ENCODE measurements around the gene KCNIP2.

KCNIP2 gene

GRCh38 chr10:101843032-101844021 is at the start of gene KCNIP2:
KCNIP2 (minus strand) TSS chr10:101843800; CDS start chr10:101843568, 232 bp downstream.
- Histone ChIP-seq H3K27ac (ENCODE audit: low read length) (no peak within 1 kb of the TSS), H3K36me3 (ENCODE audit: control insufficient read depth in 2 of 2, insufficient read depth in 2 of 2, low read length in 2 of 2) (peaks cover 4 to 21% of the 10 kb centered on the region in 2 donors), H3K4me3 (ENCODE audit: low read length in 2 of 2) (no peak within 1 kb of the TSS), H3K9ac (ENCODE audit: low read length in 2 of 2) (no peak within 1 kb of the TSS), H3K4me1 (ENCODE audit: control insufficient read depth, insufficient read depth, low read length) (peaks cover 19% of the 10 kb centered on the region), H3K27me3 (ENCODE audit: control insufficient read depth in 1 of 2, insufficient read depth in 2 of 2, low read length in 2 of 2) (peaks cover 0 to 9% of the 10 kb centered on the region in 2 donors), H3K9me3 (ENCODE audit: control insufficient read depth in 2 of 2, low read length in 2 of 2) (no peaks in the 10 kb centered on the region)

- H3K9ac ChIP-seq (ENCODE audit: low read length in 2 of 2) = no peak overlapping the region
- peaks cover 0 to 3% of the 10 kb centered on the region in 2 donors for H3K36me3 ChIP-seq (ENCODE audit: control insufficient read depth in 2 of 2, insufficient read depth in 2 of 2, low read length in 2 of 2)
- no peaks in the 10 kb centered on the region for H3K27me3 ChIP-seq (ENCODE audit: control insufficient read depth in 1 of 2, insufficient read depth in 2 of 2, low read length in 2 of 2)
- H3K27ac ChIP-seq (ENCODE audit: low read length) = no peak overlapping the region
- H3K9me3 ChIP-seq (ENCODE audit: control insufficient read depth in 2 of 2, low read length in 2 of 2) = no peaks in the 10 kb centered on the region
- no peak overlapping the region for H3K4me3 ChIP-seq (ENCODE audit: low read length in 2 of 2)
- no peaks in the 10 kb centered on the region for H3K4me1 ChIP-seq (ENCODE audit: control insufficient read depth, insufficient read depth, low read length)
Observed at GRCh38 chr10:101892782-101893391, 49.3 kb upstream of the KCNIP2 start.

- no peaks in the 10 kb centered on the region for H3K4me1 ChIP-seq (ENCODE audit: control insufficient read depth, insufficient read depth, low read length)
Observed at GRCh38 chr10:101889256-101890210, 45.9 kb upstream of the KCNIP2 start.

GRCh38 chr10:101888251-101888949 is 44.8 kb upstream of the KCNIP2 start:
- H3K9ac ChIP-seq (ENCODE audit: low read length in 2 of 2) = no peak overlapping the region
- no peak overlapping the region for H3K27ac ChIP-seq (ENCODE audit: low read length)
- H3K4me3 ChIP-seq (ENCODE audit: low read length in 2 of 2) = no peak overlapping the region
- H3K4me1 ChIP-seq (ENCODE audit: control insufficient read depth, insufficient read depth, low read length) = no peaks in the 10 kb centered on the region
- H3K27me3 ChIP-seq (ENCODE audit: control insufficient read depth in 1 of 2, insufficient read depth in 2 of 2, low read length in 2 of 2) = no peaks in the 10 kb centered on the region
- H3K36me3 ChIP-seq (ENCODE audit: control insufficient read depth in 2 of 2, insufficient read depth in 2 of 2, low read length in 2 of 2) = peaks cover 0 to 3% of the 10 kb centered on the region in 2 donors
- no peaks in the 10 kb centered on the region for H3K9me3 ChIP-seq (ENCODE audit: control insufficient read depth in 2 of 2, low read length in 2 of 2)

More at GRCh38 chr10:101889256-101890210, 45.9 kb upstream of the KCNIP2 start:
- Histone ChIP-seq H3K9ac (ENCODE audit: low read length in 2 of 2) (no peak overlapping the region), H3K36me3 (ENCODE audit: control insufficient read depth in 2 of 2, insufficient read depth in 2 of 2, low read length in 2 of 2) (peaks cover 0 to 3% of the 10 kb centered on the region in 2 donors), H3K9me3 (ENCODE audit: control insufficient read depth in 2 of 2, low read length in 2 of 2) (no peaks in the 10 kb centered on the region), H3K4me3 (ENCODE audit: low read length in 2 of 2) (no peak overlapping the region), H3K27ac (ENCODE audit: low read length) (no peak overlapping the region), H3K27me3 (ENCODE audit: control insufficient read depth in 1 of 2, insufficient read depth in 2 of 2, low read length in 2 of 2) (no peaks in the 10 kb centered on the region)

GRCh38 chr10:101887775-101888174 is 44.2 kb upstream of the KCNIP2 start:
- H3K4me1 ChIP-seq (ENCODE audit: control insufficient read depth, insufficient read depth, low read length) = no peaks in the 10 kb centered on the region
- no peaks in the 10 kb centered on the region for H3K9me3 ChIP-seq (ENCODE audit: control insufficient read depth in 2 of 2, low read length in 2 of 2)
- H3K27ac ChIP-seq (ENCODE audit: low read length) = no peak overlapping the region
- no peaks in the 10 kb centered on the region for H3K27me3 ChIP-seq (ENCODE audit: control insufficient read depth in 1 of 2, insufficient read depth in 2 of 2, low read length in 2 of 2)
- H3K9ac ChIP-seq (ENCODE audit: low read length in 2 of 2) = no peak overlapping the region
- no peak overlapping the region for H3K4me3 ChIP-seq (ENCODE audit: low read length in 2 of 2)
- H3K36me3 ChIP-seq (ENCODE audit: control insufficient read depth in 2 of 2, insufficient read depth in 2 of 2, low read length in 2 of 2) = peaks cover 0 to 3% of the 10 kb centered on the region in 2 donors

- no peak overlapping the region for H3K4me3 ChIP-seq (ENCODE audit: low read length in 2 of 2)
- peaks cover 0 to 3% of the 10 kb centered on the region in 2 donors for H3K36me3 ChIP-seq (ENCODE audit: control insufficient read depth in 2 of 2, insufficient read depth in 2 of 2, low read length in 2 of 2)
- H3K9me3 ChIP-seq (ENCODE audit: control insufficient read depth in 2 of 2, low read length in 2 of 2) = no peaks in the 10 kb centered on the region
- H3K9ac ChIP-seq (ENCODE audit: low read length in 2 of 2) = no peak overlapping the region
- H3K27ac ChIP-seq (ENCODE audit: low read length) = no peak overlapping the region
- no peaks in the 10 kb centered on the region for H3K4me1 ChIP-seq (ENCODE audit: control insufficient read depth, insufficient read depth, low read length)
- H3K27me3 ChIP-seq (ENCODE audit: control insufficient read depth in 1 of 2, insufficient read depth in 2 of 2, low read length in 2 of 2) = no peaks in the 10 kb centered on the region
Observed at GRCh38 chr10:101886521-101887312, 43.1 kb upstream of the KCNIP2 start.

- Histone ChIP-seq H3K27ac (ENCODE audit: low read length) (no peak overlapping the region), H3K4me1 (ENCODE audit: control insufficient read depth, insufficient read depth, low read length) (no peaks in the 10 kb centered on the region), H3K9me3 (ENCODE audit: control insufficient read depth in 2 of 2, low read length in 2 of 2) (no peaks in the 10 kb centered on the region), H3K4me3 (ENCODE audit: low read length in 2 of 2) (no peak overlapping the region), H3K27me3 (ENCODE audit: control insufficient read depth in 1 of 2, insufficient read depth in 2 of 2, low read length in 2 of 2) (no peaks in the 10 kb centered on the region), H3K9ac (ENCODE audit: low read length in 2 of 2) (no peak overlapping the region), H3K36me3 (ENCODE audit: control insufficient read depth in 2 of 2, insufficient read depth in 2 of 2, low read length in 2 of 2) (no peaks in the 10 kb centered on the region)
Observed at GRCh38 chr10:101881036-101881774, 37.6 kb upstream of the KCNIP2 start.

- Histone ChIP-seq H3K4me1 (ENCODE audit: control insufficient read depth, insufficient read depth, low read length) (no peaks in the 10 kb centered on the region), H3K36me3 (ENCODE audit: control insufficient read depth in 2 of 2, insufficient read depth in 2 of 2, low read length in 2 of 2) (no peaks in the 10 kb centered on the region), H3K9ac (ENCODE audit: low read length in 2 of 2) (no peak overlapping the region), H3K4me3 (ENCODE audit: low read length in 2 of 2) (no peak overlapping the region), H3K27ac (ENCODE audit: low read length) (no peak overlapping the region), H3K9me3 (ENCODE audit: control insufficient read depth in 2 of 2, low read length in 2 of 2) (no peaks in the 10 kb centered on the region), H3K27me3 (ENCODE audit: control insufficient read depth in 1 of 2, insufficient read depth in 2 of 2, low read length in 2 of 2) (no peaks in the 10 kb centered on the region)
Observed at GRCh38 chr10:101880232-101880573, 36.6 kb upstream of the KCNIP2 start.

Measured in stomach smooth muscle (tissue), 2 donors.